Body of pancreas (tissue), 4 donors: Measurements from ENCODE around the gene SESN2. TPM values are rescaled to one million over a fixed set of nuclear protein-coding genes. Genes with fewer than 3 reads are reported as not detected.

Source experiments
- ATAC-seq: fragments of 150-250 bp; one replicate; pipeline ENCODE4 v1.9.1; 2016
- DNase-seq, 4 donors: peaks; one replicate each; pipeline ENCODE4 v3.0.0-alpha.2; 2019
- H3K27ac ChIP-seq, 4 donors: fragments of 200-600 bp; sonication (generic); 1 replicate in 3 of 4; 2 replicates in 1 of 4; pipeline versions ENCODE4 v1.5.1 to v1.6.1; 2016 to 2019; ENCODE audit warnings: mild to moderate bottlenecking in 1 of 4, mixed read lengths in 1 of 4, moderate library complexity in 1 of 4
- H3K27me3 ChIP-seq, 2 donors: fragments of 200-600 bp; sonication (generic); one replicate each; pipeline ENCODE4 v1.6.0; 2016; ENCODE audit warnings: mild to moderate bottlenecking in 1 of 2
- H3K36me3 ChIP-seq, 2 donors: fragments of 200-600 bp; sonication (generic); replicated peaks in 1 of 2; 2 replicates each; pipeline ENCODE4 v1.5.1; 2016; ENCODE audit warnings: low read depth in 2 of 2; ENCODE audit not compliant: insufficient read depth in 1 of 2
- H3K4me1 ChIP-seq: fragments of 200-600 bp; sonication (generic); one replicate; pipeline ENCODE4 v1.6.0; 2016
- H3K4me3 ChIP-seq, 2 donors: fragments of 200-600 bp; sonication (generic); 1 replicate in 1 of 2; 2 replicates in 1 of 2; pipeline ENCODE4 v1.5.1; 2016 to 2019
- H3K9me3 ChIP-seq, 3 donors: fragments of 200-600 bp; sonication (generic); 1 replicate in 2 of 3; 2 replicates in 1 of 3; pipeline ENCODE4 v1.5.1; 2016
- POLR2A ChIP-seq, 3 donors: fragments of 450-650 bp; IDR thresholded peaks; one replicate each; pipeline ENCODE4 v1.6.1; 2016; ENCODE audit warnings: antibody characterized with exemption in 3 of 3, mild to moderate bottlenecking in 2 of 3
- WGBS, 2 donors: methylation state at CpG; one replicate each; pipeline ENCODE4 v1.1.5; 2017; 5-methylcytosine and 5-hydroxymethylcytosine counted together
- intact Hi-C: fragments of 100-400 bp; cut with DNase I; formaldehyde crosslinking; loops from one replicate; pipeline ENCODE4 v1.15.1; 2023
- total RNA-seq, 2 donors: library from RNA; depleted of rRNA; stranded (reverse); fragments of >200 nt; gene quantifications; one replicate each; pipeline ENCODE4 v1.1.0, GENCODE V29; 2016
- TF ChIP-seq, protein P1 (sequence below), 7 experiments: fragments of 450-650 bp in 4 of 7; fragments of 200-600 bp in 3 of 7; sonication (generic) in 3 of 7; IDR thresholded peaks; one replicate each; pipeline ENCODE4 v1.5.1; 2016 to 2019; ENCODE audit warnings: antibody characterized with exemption in 7 of 7

SESN2 gene
- total RNA-seq, 2 donors from 2014 or later: 8.2 to 12.5 TPM

DNA sequence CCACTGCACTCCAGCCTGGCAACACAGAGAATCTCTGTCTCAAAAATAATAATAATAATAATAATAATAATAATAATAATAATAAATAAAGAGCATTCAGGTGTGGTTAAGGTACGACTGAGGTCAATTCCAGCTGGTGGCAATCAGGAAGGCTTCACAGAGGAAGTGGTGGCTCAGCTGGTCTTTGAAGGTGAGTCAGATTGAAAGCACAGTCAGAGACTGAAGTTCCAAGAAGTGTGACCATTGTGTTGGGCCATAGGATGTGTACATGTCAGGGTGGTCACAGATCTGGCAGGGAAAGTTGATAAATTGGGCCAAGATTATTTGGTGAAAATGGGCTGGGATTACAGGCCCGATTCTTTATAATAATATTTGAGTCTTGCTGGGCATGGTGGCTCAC, 38.5 kb downstream of the SESN2 start:
- peaks cover 18% of the 10 kb centered on the region for H3K4me1 ChIP-seq
- no peak for DNase-seq
- 92 to 97% methylated on average over 2 of the region's 2 CpGs for WGBS, 2 donors
- H3K27me3 ChIP-seq: no peaks in the 10 kb centered on the region
- intact Hi-C loops: no loop called here
- TF ChIP-seq, protein P1, sequence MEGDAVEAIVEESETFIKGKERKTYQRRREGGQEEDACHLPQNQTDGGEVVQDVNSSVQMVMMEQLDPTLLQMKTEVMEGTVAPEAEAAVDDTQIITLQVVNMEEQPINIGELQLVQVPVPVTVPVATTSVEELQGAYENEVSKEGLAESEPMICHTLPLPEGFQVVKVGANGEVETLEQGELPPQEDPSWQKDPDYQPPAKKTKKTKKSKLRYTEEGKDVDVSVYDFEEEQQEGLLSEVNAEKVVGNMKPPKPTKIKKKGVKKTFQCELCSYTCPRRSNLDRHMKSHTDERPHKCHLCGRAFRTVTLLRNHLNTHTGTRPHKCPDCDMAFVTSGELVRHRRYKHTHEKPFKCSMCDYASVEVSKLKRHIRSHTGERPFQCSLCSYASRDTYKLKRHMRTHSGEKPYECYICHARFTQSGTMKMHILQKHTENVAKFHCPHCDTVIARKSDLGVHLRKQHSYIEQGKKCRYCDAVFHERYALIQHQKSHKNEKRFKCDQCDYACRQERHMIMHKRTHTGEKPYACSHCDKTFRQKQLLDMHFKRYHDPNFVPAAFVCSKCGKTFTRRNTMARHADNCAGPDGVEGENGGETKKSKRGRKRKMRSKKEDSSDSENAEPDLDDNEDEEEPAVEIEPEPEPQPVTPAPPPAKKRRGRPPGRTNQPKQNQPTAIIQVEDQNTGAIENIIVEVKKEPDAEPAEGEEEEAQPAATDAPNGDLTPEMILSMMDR (IDR thresholded peaks at IDR 0.05): no peak
- no peak for TF ChIP-seq POLR2A (IDR thresholded peaks at IDR 0.05)
- no peak overlapping the region for H3K4me3 ChIP-seq
- H3K9me3 ChIP-seq: no peaks in the 10 kb centered on the region
- ATAC-seq: no peak
- no peak overlapping the region for H3K27ac ChIP-seq
- H3K36me3 ChIP-seq: no peaks in the 10 kb centered on the region

DNA sequence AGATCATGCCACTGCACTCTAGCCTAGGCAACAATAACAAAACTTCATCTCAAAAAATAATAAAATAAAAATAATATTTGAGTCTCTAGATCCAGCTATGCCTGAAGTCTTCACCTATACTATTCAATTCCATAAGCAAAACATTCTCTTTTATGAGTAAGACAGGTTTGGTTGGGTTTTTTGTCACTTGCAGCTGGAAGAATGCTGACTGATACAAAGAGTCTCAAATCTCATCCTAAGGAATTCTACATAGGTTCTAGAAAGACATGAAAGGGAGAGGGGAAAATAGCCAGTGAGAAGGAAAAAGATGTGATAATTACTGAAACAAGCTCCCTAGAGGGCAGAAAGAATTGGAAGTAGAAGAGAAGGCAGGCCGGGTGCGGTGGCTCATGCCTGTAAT, 39.1 kb downstream of the SESN2 start:
- Histone ChIP-seq H3K27ac (no peak overlapping the region), H3K36me3 (no peaks in the 10 kb centered on the region), H3K27me3 (no peaks in the 10 kb centered on the region), H3K4me1 (peaks cover 18% of the 10 kb centered on the region), H3K9me3 (no peaks in the 10 kb centered on the region), H3K4me3 (no peak overlapping the region)
- DNase-seq: no peak
- intact Hi-C loops: no loop called here
- TF ChIP-seq POLR2A (IDR thresholded peaks at IDR 0.05): no peak
- TF ChIP-seq, protein P1 (IDR thresholded peaks at IDR 0.05): no peak
- 87 to 95% methylated on average over 2 of the region's 2 CpGs for WGBS, 2 donors
- no peak for ATAC-seq

DNA sequence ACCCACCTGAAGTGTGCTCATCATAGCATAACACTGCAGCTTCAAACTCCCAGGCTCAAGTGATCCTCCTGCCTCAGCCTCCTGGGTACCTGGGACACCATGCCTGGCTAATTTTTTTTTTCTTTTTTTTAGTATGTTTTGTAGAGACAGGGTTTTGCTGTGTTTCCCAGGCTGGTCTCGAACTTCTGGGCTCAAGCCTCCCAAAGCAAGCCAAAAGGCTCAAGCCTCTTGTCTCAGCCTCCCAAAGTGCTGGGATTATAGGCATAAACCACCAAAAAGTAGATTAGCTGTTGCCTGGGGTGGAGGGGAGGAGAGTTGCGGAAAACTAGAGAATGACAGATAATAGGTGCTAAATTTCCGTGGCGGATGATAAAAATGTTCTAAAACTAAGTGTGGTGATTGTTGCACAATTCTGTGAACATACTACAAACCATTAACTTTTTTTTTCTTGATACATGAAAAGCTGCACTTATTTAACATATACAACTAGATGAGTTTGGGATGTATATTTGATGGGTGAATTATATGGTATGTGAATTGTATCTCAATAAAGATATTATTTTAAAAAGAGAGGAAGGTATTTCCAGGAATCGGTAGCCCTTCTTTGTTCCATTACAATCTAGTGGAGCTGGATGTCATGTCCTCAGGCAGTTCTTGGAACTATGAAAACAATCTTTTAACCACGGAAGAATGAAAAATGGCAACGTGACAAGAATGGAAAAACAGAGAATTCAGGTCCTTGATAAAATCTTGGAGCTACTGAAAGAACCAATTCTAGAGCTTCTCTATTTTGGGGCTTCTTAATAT, 42.3 kb downstream of the SESN2 start:
- intact Hi-C loops: no loop called here
- DNase-seq (no peak), ATAC-seq (no peak)
- no peaks in the 10 kb centered on the region for H3K36me3 ChIP-seq
- WGBS, 2 donors: 52 to 59% methylated on average over 7 of the region's 7 CpGs
- H3K27ac ChIP-seq: no peak overlapping the region
- H3K4me1 ChIP-seq: peaks cover 9% of the 10 kb centered on the region
- TF ChIP-seq, protein P1 (IDR thresholded peaks at IDR 0.05): no peak
- no peak for TF ChIP-seq POLR2A (IDR thresholded peaks at IDR 0.05)
- no peaks in the 10 kb centered on the region for H3K27me3 ChIP-seq
- H3K4me3 ChIP-seq: no peak overlapping the region
- H3K9me3 ChIP-seq: no peaks in the 10 kb centered on the region

DNA sequence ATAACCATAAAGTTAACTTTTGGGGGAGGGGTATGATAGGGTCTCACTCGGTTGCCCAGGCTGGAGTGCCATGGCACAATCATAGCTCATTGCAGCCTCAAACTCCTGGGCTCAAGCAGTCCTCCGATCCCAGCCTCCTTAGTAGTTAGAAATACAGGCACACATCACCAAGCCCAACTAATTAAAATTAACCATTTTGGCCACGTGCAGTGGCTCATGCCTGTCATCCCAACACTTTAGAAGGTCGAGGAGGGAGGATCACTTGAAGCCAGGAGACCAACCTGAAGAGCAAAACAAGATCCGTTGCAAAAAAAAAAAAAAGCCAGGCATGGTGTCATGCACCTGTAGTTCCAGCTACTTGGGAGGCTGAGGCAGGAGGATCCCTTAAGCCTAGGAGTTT, 42.9 kb downstream of the SESN2 start:
- intact Hi-C loops: no loop called here
- no peaks in the 10 kb centered on the region for H3K9me3 ChIP-seq
- WGBS, 2 donors: 63 to 70% methylated on average over 5 of the region's 5 CpGs
- H3K27me3 ChIP-seq: no peaks in the 10 kb centered on the region
- ATAC-seq (no peak), DNase-seq (no peak)
- no peaks in the 10 kb centered on the region for H3K36me3 ChIP-seq
- no peak overlapping the region for H3K4me3 ChIP-seq
- H3K4me1 ChIP-seq: peaks cover 2% of the 10 kb centered on the region
- H3K27ac ChIP-seq: no peak overlapping the region
- TF ChIP-seq, protein P1 (IDR thresholded peaks at IDR 0.05): no peak
- TF ChIP-seq POLR2A (IDR thresholded peaks at IDR 0.05): no peak
